ENCODE measurements around the gene SUMO1. TPM values are rescaled to one million over a fixed set of nuclear protein-coding genes. Genes with fewer than 3 reads are reported as not detected.
"Not testable (repeated sequence)": the region's sequence is repeated elsewhere in the genome, so short reads cannot be mapped to it uniquely, and the experiment has no call there.

The SUMO1 gene
- total RNA-seq: 58.9 TPM

- peak; percentile 93 for ATAC-seq
These were observed at the start of gene SUMO1 for GRCh38 chr2:202238234-202239197. SUMO1 (minus strand) TSS chr2:202238597; CDS start chr2:202238451, 146 bp downstream.

DNA sequence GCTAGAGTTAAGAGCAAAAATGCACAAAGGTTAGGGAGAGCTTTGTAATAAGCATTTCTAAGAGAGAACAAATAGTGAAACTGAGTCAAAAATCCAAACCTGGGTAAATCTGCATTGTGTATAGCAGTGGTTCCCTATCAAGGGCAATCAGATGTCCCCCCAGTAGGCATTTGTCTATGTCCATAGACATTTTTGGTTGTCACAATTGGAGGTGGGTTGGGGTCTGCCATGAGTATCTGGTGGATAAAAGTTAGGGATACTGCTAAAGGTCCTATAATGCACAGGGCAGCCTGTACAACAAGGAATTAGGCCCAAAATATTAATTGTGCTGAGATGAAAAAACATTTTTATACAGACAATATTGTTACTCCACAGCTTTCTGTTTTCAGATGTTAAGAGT is 48.2 kb upstream of the SUMO1 start:
- ATAC-seq: no peak

DNA sequence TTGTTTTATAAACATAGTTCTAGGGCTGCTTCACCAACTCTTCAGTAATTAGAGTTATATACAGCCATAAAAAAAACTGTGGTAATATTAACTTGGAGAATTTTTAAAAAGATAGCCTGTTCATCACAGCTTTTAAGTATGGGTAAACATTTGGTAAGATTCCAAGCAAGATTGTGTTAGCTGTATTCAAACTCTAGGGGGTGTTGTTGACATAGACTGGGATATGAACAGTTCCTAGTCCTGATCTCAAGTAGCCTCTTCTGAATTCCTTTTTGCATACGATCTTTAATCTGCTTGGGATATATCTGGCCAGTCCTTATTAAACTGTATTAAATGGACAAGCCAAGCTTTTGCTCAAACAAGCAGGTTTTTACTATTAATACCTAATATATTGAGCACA is 40.5 kb upstream of the SUMO1 start:
- ATAC-seq: no peak

DNA sequence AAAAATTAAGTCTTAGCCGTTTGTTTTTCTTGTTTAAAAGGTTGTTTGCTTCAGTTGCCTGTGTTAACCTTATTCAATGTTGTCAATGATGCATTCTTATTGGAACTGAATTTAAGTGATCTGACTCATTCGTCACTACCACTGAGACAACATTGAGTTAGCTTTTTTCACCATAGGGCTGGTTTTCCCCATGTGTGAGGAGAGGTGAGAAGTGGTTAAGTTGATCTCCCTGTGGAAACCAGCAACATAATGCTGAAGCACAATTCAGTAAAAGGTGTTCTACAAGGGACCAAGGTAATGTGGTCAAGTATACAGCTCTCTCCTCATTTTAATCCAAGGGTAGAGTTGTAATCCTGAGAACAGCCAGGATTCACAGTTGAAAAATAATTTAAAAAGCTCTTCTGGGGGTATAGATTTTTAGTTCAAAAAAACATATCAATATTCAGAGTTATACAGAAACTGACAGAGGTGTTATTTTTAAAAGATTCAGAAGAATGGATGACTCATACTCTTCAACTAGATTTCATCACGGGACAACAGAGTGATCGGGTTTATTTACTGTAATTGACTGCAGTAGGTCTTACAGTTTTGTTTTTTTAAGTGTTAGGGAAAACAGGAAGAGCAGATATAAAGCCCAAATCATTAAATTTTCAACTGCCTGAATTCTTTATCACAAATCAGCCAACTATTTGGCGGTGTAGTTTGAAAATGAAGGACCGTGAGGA is 39.8 kb upstream of the SUMO1 start:
- peak; percentile 35 for ATAC-seq

DNA sequence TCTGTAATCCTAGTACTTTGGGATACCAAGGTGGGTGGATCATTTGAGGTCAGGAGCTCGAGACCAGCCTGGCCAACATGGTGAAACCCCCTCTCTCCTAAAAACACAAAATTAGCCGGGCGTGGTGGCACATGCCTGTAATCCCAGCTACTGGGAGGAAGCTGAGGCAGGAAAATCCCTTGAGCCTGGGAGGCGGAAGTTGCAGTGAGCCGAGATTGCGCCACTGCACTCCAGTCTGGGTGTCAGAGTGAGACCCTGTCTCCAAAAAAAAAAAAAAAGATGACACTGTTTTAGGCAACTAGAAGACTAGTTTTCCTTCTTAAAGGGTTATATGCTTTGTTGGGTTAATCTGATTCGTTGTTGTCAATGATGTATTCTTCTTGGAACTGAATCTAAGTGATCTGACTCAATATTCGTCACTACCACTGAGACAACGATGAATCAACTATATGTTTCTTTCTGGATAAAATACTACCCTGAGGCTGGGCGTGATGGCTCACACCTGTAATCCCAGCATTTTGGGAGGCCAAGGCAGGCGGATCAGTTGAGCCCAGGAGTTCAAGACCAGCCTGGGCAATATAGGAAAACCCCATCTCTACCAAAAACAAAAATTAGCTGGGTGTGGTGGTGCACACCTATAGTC is 37.8 kb upstream of the SUMO1 start:
- peak; percentile 95 for ATAC-seq

GRCh38 chr2:202270487-202270886 is 32.1 kb upstream of the SUMO1 start:
- ATAC-seq: no peak

DNA sequence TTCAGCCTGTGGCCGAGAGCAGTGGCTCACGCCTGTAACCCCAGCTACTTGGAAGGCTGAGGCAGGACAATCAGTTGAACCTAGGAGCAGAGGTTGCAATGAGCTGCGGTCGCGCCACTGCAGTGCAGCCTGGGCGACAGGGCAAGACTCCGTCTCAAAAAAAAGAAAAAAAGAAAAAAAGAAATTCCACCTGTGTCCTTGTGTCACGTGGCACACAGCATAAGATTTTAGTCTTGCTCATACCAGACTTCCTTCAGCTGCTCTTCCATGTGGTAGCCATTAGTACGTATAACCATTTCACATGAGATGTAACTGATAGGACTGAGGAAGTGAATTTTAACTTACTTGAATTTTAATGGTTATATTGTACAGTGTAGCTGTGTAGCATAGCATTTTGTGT is 31.2 kb upstream of the SUMO1 start:
- ATAC-seq: no peak

DNA sequence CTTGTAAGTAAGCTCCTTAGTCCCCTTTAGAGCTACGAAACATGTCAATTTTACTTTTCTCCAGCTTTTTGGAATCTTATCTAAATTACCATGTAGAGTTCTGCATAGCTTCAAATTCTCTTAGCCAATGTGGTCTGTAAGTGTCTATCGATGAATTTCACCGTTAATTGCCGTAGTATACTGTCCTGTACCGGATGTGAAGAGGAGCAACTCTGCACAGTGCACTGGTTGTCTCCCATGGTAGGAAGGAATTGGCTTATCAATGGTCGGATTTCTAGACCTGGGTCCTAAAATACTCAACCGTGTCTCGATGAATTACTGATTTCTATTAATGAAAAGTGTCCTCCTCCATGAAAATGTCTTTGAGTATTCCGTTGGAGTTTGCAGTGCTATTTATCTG is 29.1 kb upstream of the SUMO1 start:
- no peak for ATAC-seq

GRCh38 chr2:202265467-202266277 is 27.3 kb upstream of the SUMO1 start, which contains the start of gene NOP58:
NOP58 (plus strand) TSS chr2:202265763; CDS start chr2:202265942, 179 bp downstream.
- peak; percentile 98 for ATAC-seq

DNA sequence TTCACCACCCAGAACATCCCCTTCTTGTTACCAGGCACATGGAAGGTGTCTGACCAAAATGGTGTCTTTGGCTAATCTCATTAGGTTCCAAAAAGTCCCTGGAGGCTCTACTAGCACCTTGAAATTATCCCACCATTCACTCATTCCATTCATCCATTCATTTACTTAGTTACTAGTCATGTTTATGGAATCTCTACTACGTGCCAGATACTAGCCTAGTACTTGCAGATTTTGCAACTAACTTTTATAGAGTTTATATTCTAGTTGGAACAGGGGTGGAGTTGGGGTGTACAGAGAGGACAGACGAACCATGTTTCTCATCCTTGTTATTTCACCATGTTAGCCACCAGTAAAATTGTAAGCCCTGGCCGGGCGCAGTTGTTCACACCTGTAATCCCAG is 23.1 kb upstream of the SUMO1 start:
- no peak for ATAC-seq

- no peak for ATAC-seq
These were observed 13.1 kb upstream of the SUMO1 start for GRCh38 chr2:202251494-202251893.

- ATAC-seq: peak; percentile 83
These were observed 11.3 kb upstream of the SUMO1 start for GRCh38 chr2:202249521-202250253.

- ATAC-seq: not testable (repeated sequence)
These were observed 9.3 kb upstream of the SUMO1 start for GRCh38 chr2:202247710-202248109.

DNA sequence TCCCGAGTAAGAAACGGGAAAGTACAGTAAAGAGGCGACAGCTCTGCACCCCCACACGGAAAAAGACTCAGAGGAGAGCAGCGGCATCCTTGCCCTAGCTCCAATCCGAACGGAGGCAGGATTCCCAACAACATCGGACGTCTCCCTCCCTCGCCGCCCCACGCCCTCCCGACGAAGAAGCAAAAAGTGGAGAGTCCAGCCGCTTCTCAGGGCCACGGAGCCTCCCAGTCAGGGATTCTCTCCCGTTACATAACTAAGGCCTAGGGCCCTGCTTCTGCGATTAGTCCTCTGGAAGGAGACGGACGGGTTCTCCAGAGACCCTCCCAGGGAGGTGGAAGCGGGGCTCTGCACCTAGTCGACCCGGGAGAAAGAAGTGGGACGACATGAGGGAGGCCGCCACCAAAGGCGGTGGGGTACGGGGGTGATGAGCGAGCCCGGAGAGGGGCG is 587 bp downstream of the SUMO1 start:
- peak; percentile 57 for ATAC-seq

DNA sequence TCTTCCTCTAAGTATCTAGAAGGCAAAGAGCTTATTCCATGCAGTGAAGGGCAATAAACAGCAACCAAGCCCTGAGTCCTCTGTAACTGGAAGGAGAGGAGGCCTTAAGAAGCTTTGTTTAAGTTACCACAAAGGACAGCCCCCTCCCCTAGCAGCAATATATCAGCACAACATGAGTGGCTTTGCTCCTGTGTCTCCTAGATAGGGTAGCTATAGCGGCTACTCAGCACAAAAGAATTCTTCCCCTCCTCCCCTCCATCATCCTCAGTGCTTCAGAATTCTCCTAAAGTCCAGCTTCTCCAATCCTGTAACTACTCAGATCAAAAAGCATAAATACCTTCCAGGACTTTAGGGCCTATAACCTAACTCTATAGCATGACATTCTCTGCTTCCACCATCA is 16.5 kb downstream of the SUMO1 start:
- no peak for ATAC-seq

DNA sequence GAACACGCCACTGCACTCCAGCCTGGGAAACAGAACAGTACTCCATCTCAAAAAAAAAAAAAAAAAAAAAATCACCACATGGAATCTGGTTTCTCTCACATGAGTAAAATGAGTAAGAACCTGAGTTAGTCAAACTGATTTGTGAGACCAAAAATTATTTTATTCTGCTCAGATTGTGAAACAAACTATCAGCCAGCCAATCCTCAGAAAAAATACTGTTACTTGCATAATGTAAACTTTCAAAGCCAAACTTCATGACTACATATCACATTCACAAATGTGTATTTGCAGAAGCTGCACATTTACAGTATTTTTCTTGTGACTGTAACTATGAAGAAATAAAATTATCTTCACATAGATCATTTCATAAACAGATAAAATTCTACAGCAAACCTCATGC is 23.2 kb downstream of the SUMO1 start:
- ATAC-seq: no peak

DNA sequence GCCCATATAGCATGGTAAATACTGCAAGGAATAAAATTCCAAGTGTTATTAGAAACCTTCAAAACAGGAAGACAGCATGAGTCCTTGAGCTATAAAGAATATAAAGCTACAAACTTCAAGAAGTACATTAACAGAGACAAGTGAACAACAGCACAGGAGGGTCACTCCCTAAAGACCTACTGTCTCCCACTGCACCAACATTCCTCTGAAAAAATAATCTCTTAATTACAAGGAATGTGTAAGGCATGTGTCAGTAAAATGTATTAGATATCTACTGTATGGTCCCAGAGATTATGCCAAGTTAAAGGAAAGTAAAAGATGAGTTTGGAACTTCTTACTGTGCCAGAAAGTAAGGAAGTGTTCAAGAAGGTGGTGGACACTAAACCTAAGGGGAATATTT is 29.9 kb downstream of the SUMO1 start:
- no peak for ATAC-seq

GRCh38 chr2:202204855-202205254 is 33.5 kb downstream of the SUMO1 start:
- ATAC-seq: no peak

GRCh38 chr2:202203348-202203747 is 35.0 kb downstream of the SUMO1 start:
- no peak for ATAC-seq

DNA sequence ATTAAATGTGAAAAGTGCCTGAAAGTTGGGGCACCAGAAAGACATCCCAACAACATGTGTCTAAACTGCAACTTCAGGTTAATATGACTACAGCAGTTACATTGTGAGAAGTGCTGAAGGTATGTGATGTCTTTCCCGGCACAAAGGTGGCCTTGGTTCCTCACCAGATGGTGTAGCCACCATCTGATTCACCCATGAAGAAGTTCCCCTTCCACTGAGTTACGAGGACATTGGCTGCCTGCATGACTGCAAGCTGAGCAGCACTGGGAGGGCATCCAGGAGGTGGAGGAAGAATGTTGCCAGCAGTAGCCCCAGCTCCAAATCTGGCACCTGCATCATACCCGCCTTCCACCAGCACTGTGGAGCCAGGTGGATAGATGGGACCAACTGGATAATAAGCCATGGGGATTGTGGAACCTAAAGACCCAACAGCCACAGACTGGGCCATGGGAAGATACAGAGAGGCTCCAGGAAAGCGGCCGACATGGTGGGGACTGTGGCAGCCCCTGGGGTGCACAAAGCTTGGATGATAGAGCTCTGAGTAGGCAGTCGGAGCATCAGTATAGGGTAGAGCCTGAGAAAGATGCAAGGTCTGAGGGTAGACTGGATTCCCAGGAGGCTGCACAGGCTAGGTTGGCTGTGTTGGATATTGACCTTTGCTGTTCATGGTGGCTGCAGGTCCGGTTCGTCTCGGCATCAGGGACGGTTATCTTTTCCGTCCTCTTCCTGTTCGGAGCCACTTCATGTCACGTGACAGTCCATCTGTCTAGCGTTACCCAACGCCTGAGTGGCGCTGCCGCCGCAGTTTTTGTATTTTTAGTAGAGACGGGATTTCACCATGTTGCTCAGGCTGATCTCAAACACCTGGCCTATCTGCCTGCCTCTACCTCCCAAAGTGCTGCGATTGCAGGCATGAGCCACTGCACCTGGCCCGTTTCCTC is 36.9 kb downstream of the SUMO1 start:
- ATAC-seq: no peak

Data from esophagus mucosa (tissue), 1 donor.